Liver (tissue), 3 donors: ENCODE results near the gene TEX11.
"Not testable (repeated sequence)": the region's sequence is repeated elsewhere in the genome, so short reads cannot be mapped to it uniquely, and the experiment has no call there.

Source experiments
- ATF3 ChIP-seq: IDR thresholded peaks from 2 replicates; pipeline ENCODE4 v1.6.1; 2016; ENCODE audit warnings: antibody characterized with exemption
- EGR1 ChIP-seq, 2 donors: IDR thresholded peaks; 2 replicates each; pipeline ENCODE4 v1.6.1; 2016 to 2018; ENCODE audit warnings: antibody characterized with exemption in 2 of 2, low read depth in 2 of 2
- JUND ChIP-seq, 2 donors: IDR thresholded peaks; 2 replicates each; pipeline ENCODE4 v1.6.1; 2016; ENCODE audit warnings: antibody characterized with exemption in 2 of 2
- MAX ChIP-seq: IDR thresholded peaks from 2 replicates; pipeline ENCODE4 v1.6.1; 2016; ENCODE audit warnings: antibody characterized with exemption
- RAD21 ChIP-seq, 2 donors: IDR thresholded peaks; 2 replicates each; pipeline ENCODE4 v1.6.1; 2016; ENCODE audit warnings: antibody characterized with exemption in 2 of 2, mild to moderate bottlenecking in 2 of 2
- SP1 ChIP-seq: IDR thresholded peaks from 2 replicates; pipeline ENCODE4 v1.6.1; 2018; ENCODE audit warnings: antibody characterized with exemption, mild to moderate bottlenecking
- TAF1 ChIP-seq: conservative IDR thresholded peaks from 2 replicates; pipeline ENCODE4 v1.6.1; 2016; ENCODE audit warnings: antibody characterized with exemption, mild to moderate bottlenecking
- YY1 ChIP-seq: IDR thresholded peaks from 2 replicates; pipeline ENCODE4 v1.6.1; 2016; ENCODE audit warnings: antibody characterized with exemption, mild to moderate bottlenecking
- TF ChIP-seq, protein P1 (sequence below): fragments of 150-350 bp; IDR thresholded peaks from 2 replicates; pipeline ENCODE4 v1.5.1; 2017; ENCODE audit warnings: improper control_type of control experiment, low read depth, low read length; ENCODE audit not compliant: missing input control
- TF ChIP-seq, protein P2 (sequence below): IDR thresholded peaks from 2 replicates; pipeline ENCODE4 v1.6.1; 2016; ENCODE audit warnings: antibody characterized with exemption
- TF ChIP-seq, protein P3 (sequence below): IDR thresholded peaks from 2 replicates; pipeline ENCODE4 v1.6.1; 2016; ENCODE audit warnings: antibody characterized with exemption, mild to moderate bottlenecking
- donor health status: healthy.
- donor health status: healthy.

- TF ChIP-seq, protein P1, sequence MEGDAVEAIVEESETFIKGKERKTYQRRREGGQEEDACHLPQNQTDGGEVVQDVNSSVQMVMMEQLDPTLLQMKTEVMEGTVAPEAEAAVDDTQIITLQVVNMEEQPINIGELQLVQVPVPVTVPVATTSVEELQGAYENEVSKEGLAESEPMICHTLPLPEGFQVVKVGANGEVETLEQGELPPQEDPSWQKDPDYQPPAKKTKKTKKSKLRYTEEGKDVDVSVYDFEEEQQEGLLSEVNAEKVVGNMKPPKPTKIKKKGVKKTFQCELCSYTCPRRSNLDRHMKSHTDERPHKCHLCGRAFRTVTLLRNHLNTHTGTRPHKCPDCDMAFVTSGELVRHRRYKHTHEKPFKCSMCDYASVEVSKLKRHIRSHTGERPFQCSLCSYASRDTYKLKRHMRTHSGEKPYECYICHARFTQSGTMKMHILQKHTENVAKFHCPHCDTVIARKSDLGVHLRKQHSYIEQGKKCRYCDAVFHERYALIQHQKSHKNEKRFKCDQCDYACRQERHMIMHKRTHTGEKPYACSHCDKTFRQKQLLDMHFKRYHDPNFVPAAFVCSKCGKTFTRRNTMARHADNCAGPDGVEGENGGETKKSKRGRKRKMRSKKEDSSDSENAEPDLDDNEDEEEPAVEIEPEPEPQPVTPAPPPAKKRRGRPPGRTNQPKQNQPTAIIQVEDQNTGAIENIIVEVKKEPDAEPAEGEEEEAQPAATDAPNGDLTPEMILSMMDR = not testable (repeated sequence)
- not testable (repeated sequence) for TF ChIP-seq MAX; TAF1; JUND (IDR thresholded peaks at IDR 0.05); ATF3; RAD21 (IDR thresholded peaks at IDR 0.05); YY1; EGR1 (IDR thresholded peaks at IDR 0.05; ENCODE audit: low read depth in 2 of 2); SP1
- TF ChIP-seq, protein P2, sequence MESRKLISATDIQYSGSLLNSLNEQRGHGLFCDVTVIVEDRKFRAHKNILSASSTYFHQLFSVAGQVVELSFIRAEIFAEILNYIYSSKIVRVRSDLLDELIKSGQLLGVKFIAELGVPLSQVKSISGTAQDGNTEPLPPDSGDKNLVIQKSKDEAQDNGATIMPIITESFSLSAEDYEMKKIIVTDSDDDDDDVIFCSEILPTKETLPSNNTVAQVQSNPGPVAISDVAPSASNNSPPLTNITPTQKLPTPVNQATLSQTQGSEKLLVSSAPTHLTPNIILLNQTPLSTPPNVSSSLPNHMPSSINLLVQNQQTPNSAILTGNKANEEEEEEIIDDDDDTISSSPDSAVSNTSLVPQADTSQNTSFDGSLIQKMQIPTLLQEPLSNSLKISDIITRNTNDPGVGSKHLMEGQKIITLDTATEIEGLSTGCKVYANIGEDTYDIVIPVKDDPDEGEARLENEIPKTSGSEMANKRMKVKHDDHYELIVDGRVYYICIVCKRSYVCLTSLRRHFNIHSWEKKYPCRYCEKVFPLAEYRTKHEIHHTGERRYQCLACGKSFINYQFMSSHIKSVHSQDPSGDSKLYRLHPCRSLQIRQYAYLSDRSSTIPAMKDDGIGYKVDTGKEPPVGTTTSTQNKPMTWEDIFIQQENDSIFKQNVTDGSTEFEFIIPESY = not testable (repeated sequence)
- TF ChIP-seq, protein P3, sequence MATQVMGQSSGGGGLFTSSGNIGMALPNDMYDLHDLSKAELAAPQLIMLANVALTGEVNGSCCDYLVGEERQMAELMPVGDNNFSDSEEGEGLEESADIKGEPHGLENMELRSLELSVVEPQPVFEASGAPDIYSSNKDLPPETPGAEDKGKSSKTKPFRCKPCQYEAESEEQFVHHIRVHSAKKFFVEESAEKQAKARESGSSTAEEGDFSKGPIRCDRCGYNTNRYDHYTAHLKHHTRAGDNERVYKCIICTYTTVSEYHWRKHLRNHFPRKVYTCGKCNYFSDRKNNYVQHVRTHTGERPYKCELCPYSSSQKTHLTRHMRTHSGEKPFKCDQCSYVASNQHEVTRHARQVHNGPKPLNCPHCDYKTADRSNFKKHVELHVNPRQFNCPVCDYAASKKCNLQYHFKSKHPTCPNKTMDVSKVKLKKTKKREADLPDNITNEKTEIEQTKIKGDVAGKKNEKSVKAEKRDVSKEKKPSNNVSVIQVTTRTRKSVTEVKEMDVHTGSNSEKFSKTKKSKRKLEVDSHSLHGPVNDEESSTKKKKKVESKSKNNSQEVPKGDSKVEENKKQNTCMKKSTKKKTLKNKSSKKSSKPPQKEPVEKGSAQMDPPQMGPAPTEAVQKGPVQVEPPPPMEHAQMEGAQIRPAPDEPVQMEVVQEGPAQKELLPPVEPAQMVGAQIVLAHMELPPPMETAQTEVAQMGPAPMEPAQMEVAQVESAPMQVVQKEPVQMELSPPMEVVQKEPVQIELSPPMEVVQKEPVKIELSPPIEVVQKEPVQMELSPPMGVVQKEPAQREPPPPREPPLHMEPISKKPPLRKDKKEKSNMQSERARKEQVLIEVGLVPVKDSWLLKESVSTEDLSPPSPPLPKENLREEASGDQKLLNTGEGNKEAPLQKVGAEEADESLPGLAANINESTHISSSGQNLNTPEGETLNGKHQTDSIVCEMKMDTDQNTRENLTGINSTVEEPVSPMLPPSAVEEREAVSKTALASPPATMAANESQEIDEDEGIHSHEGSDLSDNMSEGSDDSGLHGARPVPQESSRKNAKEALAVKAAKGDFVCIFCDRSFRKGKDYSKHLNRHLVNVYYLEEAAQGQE = not testable (repeated sequence)
Observed at GRCh38 chrX:70711336-70711735, 197.2 kb downstream of the TEX11 start.
